ENCODE measurements around the gene GLB1L.
"Not testable (repeated sequence)": the region's sequence is repeated elsewhere in the genome, so short reads cannot be mapped to it uniquely, and the experiment has no call there.

The GLB1L gene

DNA sequence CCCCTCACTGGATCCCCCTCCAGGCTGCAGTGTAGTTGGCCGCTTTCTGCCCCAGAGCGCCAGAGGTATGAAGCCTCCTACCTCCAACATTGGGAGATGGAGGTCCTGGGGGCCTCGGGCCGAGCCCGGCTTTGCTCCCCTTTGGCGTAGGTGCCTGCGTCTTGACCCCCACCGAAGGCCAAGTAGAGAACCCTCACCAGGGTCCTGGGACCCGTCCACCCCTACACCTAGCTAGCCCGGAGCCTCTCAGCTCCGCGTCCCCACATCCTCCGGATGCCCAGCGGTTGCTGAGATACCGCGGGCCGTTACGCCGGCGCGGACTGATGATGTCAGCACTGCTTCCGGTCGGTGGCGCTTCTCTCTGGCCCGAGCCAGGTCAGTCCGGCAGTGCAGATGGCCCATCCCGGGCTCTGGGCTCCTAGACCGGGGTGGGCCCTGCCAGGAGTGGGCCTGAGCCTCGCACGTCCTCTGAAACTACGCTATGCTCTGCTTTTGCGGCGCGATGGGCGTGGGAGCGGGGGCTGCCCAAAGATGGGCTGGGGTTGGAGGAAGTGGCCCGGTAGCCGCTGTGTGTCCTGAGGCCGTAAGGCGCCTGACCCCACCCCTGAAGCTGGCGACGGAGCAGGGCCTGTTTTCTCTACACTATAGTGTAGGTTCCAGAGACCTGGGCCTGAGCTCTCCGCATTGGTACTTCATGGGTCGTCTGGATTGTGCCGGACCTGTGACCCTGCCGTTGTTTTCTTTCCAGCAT, at the start of gene GLB1L, which contains the start of gene STK16:
Gene GLB1L, minus strand, starts transcription at position 297 of the 751 bp plus-strand sequence. CDS start 1,871 bp downstream, outside the sequence.
Gene STK16, plus strand, starts transcription at position 332 of the 751 bp plus-strand sequence. CDS start 521 bp downstream, outside the sequence.
- DNase-seq (ENCODE audit: low read depth), result peak; percentile 84

DNA sequence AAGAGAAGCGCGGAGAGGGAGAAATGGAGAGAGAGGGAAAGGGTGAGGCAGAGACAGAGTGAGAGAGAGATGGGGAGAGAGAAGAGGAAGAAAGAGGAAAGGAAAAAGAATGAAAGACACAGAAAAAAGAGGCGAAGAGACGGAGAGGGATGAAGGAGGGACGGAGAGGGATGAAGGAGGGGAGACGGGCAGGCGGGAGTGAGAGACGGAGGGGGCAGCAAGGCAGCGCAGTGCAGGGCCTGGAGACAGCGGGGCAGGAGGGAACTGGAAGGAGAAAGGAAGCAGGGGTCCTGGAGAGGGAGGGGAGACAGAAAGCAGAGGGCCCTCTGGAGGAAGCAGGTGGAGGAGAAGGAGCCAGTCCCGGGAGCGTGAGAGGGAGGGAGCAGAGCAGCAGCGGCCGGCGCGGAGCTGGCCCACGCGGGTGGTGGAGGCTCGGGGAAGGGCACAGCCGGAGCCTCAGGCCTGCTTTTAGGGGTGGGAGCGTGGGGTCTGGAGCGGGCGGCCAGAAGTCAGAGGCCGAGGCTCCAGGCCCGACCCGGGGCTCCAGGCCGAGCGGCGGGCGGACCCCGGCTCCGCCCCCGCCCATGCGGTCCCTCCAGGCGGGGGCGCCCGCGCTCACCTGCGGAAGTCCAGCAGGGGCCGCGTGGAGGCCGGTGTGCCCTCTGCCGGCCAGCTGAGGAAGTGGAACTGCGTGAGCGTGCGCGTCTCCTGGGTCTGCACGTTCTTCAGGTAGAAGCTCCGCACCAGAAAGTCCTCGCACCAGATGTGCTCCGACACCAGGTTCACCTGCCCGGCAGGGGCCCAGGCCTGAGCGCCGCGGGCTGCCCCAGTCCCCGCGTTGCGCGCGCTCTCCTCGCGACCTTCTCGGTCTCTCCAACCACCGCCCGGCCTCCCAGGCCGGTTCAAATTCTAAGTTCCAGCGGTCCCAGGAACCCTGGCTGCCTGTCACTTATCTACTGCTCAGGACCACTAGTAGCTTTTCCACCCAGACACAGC, 49.4 kb upstream of the GLB1L start:
- DNase-seq (ENCODE audit: low read depth), result peak; percentile 86

DNA sequence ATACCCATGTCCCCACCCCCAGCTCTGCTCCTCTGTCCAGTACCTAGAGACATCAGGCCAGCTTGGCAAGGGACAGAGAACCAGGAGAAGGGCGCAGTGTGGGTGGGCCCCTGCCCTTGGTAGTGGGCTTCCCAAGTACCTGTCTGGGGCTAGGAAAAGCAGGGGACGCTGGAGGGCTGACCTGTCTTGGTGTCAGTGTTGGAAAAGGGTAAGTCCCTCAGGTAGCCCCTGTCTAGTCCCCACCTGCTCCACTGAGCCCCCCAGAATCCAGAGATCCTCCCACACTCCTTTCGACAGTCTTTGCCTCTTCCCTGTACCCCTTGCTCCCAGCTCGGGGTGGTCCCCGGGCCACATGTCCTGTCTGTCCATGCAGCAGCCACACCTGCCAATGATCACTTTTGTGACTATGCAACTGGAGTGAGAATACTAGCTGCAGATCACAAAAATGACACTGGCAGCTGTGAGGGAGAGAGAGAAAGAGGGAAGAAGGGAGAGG, 48.5 kb upstream of the GLB1L start:
- DNase-seq (ENCODE audit: low read depth), result no peak

DNA sequence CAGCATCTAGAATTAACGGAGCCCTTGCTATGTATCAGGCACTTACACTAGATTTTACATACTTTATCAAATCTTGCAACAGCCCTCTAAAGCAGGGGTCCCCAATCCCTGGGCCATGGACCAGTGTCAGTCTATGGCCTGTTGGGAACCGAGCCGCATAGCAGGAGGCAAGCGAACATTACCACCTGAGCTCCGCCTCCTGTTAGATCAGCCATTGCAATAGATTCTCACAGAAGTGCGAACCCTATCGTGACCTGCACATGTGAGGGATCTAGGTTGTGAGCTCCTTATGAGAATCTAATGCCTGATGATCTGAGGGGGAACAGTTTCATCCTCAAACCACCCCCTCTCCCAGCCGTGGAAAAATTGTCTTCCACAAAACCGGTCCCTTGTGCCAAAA, 47.4 kb upstream of the GLB1L start:
- no peak for DNase-seq (ENCODE audit: low read depth)

DNA sequence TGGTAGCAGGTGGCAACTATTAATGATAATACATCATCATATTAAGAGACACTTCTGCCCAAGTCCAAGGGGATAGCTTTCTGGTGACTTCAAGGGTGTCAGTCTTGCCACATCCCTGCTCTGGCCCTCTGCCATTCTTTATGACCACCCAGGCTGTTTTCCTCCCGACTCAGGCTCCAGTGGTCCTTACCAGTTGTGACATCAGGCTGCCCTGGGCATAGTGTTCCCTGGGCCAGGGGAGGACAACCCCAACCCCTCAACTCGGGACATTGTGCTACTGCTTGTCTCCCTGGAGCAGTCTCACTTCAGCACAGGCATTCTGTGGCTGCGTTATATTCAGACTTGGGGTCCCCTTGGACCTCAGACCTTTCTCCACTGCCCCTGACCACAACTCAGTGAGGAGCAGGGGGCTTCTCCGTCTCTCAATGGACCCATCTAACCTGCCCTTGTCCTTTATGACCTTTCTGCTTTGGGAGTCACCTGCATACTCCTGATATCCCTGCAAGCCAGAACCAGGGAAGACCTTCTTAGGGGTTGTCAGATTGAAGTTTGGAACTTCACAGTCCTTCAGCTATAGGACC, 46.8 kb upstream of the GLB1L start:
- no peak for DNase-seq (ENCODE audit: low read depth)

DNA sequence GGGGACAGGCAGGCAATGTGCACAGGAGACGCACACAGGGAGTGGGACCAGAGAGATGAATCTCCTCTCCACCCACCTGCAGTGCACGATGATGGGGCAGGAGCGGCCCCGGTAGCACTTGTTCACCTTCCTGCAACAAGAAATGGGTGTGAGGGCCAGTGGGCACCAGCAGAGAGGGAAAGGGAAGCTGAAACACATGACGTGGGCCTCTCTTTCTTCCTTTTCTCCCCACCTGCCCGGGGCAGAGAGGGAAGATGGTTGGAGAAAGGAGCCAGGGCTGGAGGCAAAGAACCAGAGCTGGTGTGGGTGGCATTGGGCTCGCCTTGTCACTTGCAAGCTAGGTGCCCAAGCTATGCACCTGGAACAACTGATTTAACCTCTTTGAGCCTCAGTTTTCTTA, 46.1 kb upstream of the GLB1L start:
- DNase-seq (ENCODE audit: low read depth), result no peak

DNA sequence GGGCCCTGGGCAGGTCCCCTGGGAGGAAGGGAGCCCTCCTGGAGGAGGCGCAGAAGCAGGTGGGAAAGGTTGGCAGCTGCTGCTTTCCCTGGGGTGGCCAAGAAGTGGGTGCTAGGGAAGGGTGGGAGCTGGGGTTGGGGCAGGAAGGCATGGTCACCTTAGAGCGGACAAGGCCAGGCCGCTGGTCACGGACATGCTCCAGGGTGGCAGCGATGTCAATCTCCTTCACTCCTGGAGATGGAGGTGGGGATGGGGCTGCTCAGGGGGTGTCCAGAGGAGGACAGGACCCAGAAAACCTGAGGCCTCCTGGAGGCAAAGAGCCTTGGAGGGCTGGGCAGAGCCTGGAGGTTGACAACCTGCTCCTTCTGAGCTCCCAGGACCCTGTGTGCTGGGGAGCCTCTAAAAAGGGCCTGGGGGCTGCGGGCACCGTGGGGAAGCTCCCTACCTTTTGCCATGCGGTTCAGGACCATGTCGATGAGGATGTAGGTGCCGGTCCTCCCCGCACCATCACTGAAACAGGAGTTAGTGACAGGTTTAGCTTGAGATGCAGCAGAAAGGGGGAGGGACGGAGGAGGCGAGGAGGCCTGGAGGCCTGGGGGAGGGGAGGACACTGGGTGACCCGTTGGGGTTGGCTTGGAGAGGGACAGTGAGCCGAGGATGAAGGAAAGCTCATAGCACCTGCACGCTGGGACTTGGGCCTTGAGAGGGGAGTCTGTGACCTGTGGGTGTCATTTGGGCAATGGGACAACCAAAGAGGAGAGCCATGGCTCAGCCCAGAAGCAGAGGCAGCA, 45.3 kb upstream of the GLB1L start:
- DNase-seq (ENCODE audit: low read depth), result no peak

DNA sequence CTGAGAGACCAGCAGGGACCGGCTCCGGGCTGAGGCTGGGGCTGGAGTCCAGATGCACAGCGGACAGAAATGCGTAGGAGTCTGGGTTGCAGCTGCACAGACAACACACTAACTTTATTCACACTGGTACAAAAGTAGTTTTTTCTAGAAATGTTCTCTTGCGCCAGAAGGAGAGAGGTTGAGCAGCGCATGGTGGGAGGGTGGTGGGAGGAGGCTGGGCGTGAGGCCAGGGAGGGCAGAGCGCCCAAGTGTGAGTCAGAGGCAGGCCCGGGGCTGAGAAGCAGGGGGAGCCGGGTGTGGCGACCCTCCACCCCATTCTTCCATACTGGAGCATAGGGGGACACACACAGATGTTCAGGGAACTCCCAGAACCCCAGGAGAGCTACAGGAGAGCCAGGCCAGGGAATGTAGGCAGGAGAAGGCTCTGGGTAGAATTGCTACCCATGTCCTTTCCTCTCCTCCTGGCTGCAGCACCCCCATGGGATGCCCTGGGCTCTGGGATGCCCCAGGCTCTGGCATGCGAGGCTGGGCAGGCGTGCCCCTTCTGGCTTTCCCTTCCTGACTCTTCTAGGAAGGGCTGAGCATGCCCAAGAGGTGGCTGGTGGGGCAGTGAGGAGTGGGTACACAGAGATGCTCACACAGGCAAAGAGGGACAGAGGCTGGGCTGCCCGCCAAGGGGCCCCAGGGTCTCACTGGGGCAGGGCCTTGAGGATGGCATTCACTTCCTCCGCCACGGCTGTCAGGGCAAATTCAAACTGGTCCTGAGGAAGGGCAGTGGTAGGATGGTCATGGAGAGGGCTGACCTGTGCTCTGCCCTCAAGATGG, 44.5 kb upstream of the GLB1L start:
- no peak for DNase-seq (ENCODE audit: low read depth)

DNA sequence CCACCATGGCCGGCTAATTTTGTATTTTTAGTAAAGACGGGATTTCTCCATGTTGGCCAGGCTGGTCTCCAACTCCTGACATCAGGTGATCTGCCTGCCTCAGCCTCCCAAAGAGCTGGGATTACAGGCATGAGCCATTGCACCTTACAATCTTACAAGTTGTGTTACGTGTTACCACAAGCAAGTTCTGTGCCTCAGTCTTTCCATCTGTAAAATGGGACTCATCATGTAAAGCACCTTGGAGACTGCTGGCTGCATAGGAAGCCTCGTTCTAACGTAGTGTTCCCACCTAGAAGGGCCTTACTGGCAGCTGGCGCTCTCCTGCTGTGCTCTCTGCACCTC, 43.9 kb upstream of the GLB1L start:
- DNase-seq (ENCODE audit: low read depth), result no peak

DNA sequence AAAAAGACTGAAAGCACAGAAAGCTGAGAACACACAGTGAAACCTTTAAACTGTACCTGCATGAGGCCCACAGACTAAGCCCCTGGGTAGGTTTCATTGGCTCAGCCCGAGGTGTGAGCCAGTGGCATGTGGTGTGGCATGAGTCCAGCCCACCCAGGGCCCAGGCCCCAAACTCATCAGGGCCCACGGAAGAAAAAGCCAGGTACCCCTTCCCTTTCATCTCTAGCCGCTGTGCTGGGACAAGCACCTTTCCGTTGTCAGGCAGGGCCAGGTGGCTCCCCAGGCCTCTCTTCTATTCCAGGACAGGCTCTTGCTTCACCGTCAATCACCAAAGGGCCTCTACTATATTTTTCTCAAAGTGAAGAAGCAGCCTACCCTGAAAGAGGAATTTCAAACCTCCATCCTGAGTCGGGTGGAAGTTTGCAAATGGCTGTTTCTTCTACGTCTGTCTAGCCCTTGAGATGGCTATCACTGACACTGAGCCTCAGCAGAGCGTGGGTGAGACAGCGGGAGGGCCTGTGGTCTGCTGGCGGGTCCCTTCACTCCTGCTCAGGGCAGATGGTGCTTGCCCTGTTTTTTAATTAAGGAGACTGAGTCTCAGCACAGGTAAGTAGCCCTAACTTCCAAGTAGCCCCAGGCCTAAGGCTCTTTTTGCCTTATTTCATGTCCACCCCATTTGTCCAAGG, 42.5 kb upstream of the GLB1L start:
- DNase-seq (ENCODE audit: low read depth), result no peak

DNA sequence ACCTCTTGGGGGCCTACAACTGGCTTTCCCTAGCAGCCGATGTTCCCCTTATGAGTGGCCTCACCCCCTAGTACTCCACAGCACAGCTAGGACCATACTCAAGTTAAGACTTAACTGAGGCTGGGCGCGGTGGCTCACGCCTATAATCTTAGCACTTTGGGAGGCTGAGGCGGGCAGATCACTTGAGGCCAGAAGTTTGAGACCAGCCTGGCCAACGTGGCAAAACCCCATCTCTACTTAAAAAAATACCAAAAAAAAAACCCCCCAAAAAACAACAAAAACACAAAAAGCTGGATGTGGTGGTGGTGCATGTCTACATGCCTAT, 41.8 kb upstream of the GLB1L start:
- not testable (repeated sequence) for DNase-seq (ENCODE audit: low read depth)

DNA sequence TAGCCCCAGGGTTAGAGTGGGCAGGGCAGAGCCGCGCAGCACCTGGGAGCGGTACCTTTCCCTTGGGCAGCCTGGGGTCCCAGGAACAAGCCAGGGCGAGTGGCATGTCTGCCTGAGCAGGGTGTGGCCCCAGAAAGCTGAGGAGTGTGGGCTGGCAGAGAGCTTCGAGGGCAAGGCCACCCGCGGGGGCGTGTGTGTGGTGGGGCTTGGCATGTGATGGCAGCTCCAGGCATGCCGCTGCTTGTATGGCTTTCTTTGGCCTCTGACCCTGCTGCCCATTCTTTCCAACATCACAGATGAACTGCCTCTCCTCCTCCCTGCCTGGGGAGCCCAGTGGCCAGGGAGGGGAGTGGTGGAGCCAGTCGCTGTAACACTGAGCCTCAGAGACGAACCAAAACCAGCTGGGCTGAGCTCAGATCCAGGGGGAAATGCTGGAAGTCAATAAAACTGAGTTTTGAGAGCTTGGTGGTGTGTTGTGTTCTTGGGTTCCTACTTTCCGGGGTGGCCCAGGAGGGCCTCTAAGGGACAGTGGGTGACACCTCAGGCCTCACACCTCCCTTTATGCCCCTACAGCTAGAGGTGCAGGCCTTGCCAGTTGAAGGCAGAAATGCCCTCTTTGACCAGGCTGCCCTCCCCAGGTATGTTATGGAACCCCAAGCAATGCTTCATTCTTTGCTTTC, 41.3 kb upstream of the GLB1L start:
- DNase-seq (ENCODE audit: low read depth), result no peak

DNA sequence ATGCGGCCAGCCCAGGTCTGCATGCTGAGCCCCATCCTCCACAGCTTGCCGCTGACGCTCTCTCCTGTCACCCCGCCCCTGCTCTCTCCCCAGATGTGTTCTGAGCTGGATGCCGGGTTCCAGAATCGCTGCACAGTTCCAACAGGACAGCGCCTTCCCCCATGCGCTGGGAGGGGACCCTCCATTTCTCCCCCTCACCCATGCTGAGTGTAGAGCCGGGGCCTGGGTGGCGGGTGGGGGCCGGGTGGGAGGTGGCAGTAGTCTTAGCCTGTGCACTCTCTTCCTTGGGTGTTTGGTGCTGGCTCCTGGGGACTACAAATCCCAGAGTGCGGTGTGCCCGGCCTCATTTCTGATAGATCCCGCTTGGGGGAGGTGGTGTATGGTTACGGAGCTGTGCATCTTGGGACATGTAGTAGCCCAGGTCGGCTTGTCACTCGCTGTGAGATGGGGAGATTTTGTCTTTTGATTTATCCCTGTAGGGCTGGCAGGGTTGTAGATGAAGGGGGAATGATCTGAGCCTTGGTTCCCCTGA, 40.7 kb upstream of the GLB1L start:
- DNase-seq (ENCODE audit: low read depth), result no peak

DNA sequence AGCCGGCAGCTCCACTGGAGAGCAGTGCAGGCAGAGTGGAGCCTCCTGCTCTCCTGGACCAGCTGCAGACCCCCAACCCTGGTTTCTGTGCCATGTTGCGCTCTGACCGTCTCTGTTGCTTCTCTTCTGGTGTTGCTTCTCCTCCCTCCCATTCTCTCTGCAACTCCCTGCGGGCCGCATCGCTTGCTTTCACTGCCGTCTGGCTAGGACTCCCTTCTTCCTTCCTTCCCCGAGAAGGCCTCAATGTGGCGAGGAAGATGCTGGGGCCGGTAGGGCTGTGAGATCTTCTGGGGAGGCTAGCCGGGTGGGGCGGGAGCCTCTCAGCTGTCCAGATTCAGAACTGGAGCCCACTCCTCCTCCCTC, 40.1 kb upstream of the GLB1L start:
- DNase-seq (ENCODE audit: low read depth), result no peak

DNA sequence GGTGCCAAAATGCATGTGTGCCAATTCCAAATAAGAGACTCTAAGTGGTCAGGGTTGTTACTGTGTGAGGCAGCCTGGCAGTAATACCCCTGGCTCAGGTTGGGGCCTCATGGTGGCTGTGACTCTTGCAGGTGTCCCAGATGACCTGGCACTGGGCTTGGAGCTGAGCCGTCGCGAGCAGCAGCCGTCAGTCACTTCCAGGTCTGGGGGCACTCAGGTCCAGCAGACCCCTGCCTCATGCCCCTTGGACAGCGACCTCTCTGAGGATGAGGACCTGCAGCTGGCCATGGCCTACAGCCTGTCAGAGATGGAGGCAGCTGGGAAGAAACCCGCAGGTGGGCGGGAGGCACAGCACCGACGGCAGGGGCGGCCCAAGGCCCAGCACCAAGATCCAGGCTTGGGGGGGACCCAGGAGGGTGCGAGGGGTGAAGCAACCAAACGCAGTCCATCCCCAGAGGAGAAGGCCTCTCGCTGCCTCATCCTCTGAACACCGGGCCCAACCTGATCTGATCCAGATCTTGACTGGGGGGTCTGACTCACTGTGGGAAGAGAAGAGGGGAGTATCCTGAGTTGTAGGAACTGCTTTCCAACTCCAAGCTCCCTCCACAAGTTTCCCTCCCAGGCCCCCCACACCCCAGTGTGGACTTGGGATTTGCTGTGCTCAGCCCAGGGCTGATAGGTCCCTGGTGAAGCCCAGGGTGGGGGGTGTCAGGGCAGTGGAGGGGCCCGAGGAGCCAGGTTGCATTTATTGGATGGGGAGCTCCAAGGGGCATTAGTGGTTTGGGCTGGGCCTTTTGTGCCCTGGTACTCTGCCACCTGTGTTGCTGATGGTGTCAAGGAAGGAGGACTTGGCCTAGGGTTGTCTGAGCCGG, 39.5 kb upstream of the GLB1L start:
- DNase-seq (ENCODE audit: low read depth), result no peak

DNA sequence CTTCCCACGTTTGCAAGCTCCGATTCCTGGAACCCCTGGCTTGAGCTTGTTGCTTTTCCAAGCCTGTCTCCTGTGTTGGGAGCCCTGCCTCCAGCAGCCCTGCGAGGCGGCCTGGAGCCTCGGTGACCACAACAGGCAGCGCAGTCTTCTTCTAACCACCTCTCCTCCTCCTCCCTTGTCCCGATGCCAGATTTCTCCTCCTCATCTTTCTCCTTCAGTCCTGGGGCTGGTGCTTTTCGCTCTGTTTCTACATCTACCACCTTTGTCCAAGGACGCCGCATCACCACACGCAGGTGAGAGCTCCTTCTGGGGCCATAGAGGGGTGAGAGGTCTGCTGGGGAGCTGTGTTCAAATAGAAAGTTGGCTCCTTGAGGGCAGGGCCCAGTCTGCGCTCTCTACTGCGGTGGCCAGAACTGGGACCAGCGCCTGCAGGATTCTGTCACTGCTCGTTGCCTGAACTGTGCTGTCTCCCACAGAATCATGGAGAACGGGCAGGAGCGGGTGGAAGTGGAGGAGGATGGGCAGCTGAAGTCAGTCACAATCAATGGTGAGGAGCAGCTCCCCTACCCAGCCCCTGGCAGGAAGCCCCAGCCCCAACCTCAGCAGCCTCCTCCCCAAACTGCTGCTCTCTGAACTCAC, 37.8 kb upstream of the GLB1L start:
- DNase-seq (ENCODE audit: low read depth), result no peak

DNA sequence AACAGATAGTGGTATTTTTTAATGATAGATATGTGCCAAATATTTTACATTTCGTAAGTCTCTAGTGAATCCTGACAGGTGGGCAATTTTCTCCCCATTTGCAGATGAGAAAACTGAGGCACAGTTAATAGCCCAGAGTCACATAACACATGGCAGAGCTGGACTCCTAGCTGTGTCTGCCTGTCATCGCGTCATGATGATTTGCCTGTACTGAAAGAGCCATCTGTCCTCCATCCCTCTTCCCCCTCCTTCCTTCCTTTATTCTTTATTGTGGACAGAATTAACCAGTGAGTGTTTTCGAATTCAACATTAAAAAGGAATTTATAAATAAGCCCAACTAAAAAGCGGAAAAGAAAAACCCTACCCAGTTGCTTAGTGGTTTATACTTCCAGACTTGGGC, 37.1 kb upstream of the GLB1L start:
- DNase-seq (ENCODE audit: low read depth), result no peak

DNA sequence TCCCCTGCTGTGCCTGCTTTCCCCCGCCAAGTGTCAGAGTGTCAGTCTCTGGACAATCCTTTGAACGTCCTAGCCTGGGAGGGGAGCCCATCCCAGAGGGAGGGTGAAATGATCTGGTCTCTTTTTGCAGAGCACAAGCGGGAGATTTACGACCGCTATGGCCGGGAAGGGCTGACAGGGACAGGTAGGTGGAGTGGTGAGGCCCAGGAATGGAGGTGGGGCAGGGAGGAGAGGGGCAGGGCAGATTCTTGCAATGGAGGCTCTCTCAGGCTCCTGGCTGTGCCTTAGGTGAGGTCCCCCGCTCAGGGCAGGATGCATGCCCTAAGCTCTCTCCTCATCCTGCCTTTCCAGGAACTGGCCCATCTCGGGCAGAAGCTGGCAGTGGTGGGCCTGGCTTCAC, 36.3 kb upstream of the GLB1L start:
- no peak for DNase-seq (ENCODE audit: low read depth)
